K562 (cell line): ENCODE results near the gene ADNP. TPM values are rescaled to one million over a fixed set of nuclear protein-coding genes. Genes with fewer than 3 reads are reported as not detected.

Source experiments
- ATAC-seq: fragments of 200-7000 bp; cut with Tn5 transposase; 3 replicates; pipeline ENCODE4 v1.9.1; 2020; ENCODE audit warnings: moderate library complexity
- BruUV-seq: library from RNA; stranded (reverse); fragments of 400-500 nt; replicated peaks from 2 replicates; lab custom pipeline; 2021; lab: Mats Ljungman, UMichigan
- CTCF ChIA-PET: fragments of 300-600 bp; formaldehyde crosslinking; extraction: SDS; loops from one replicate; lab custom pipeline; 2021; ENCODE audit warnings: low intra/inter-chr PET ratio; lab: Yijun Ruan, JAX
- POLR2A ChIA-PET: fragments of 300-600, 350-650 bp; sonication (Branson Sonifier 250); formaldehyde crosslinking; extraction: SDS; loops from one replicate; lab custom pipeline; 2021; ENCODE audit warnings: antibody characterized with exemption, inconsistent platforms; lab: Yijun Ruan, JAX
- DNase-seq, 4 experiments: peaks; one replicate each; pipeline versions ENCODE4 v3.0.0 to v3.0.0-alpha.2; 2011 to 2018; ENCODE audit warnings: low spot score in 3 of 4, mixed read lengths in 3 of 4; ENCODE audit errors: extremely low read depth in 1 of 4
- FAIRE-seq: peaks from 2 replicates; lab custom pipeline; 2011; peaks lifted over from hg19 to GRCh38; lab: Jason Lieb, UNC
- H2AFZ ChIP-seq: 2 replicates; pipeline ENCODE4 v1.6.0; 2011; ENCODE audit warnings: low read depth, low read length, control low read depth, inconsistent platforms
- H3K27ac ChIP-seq: fragments of 200-600 bp; 3 replicates; pipeline ENCODE4 v1.8.0; 2011; ENCODE audit warnings: low read depth, mild to moderate bottlenecking, control low read depth, inconsistent platforms, low read length, moderate library complexity, mixed read lengths; ENCODE audit errors: extremely low read depth
- H3K27me3 ChIP-seq, 2 experiments: fragments of 300-600 bp in 1 of 2; 2 replicates in 1 of 2; 3 replicates in 1 of 2; pipeline versions ENCODE4 v1.6.0 to v1.8.0; 2011; ENCODE audit warnings: inconsistent platforms in 2 of 2, low read length in 2 of 2, mild to moderate bottlenecking in 1 of 2, mixed read lengths in 1 of 2, moderate library complexity in 1 of 2; ENCODE audit not compliant: control insufficient read depth in 2 of 2, insufficient read depth in 2 of 2
- H3K36me3 ChIP-seq: fragments of 300-600 bp; 3 replicates; pipeline ENCODE4 v1.8.0; 2011; ENCODE audit warnings: mild to moderate bottlenecking, low read length, inconsistent platforms; ENCODE audit not compliant: control insufficient read depth, insufficient read depth
- H3K4me1 ChIP-seq, 2 experiments: fragments of 200-600 bp in 1 of 2; replicated peaks in 1 of 2; 2 replicates in 1 of 2; 3 replicates in 1 of 2; pipeline versions ENCODE4 v1.5.1 to v1.8.0; 2011; ENCODE audit warnings: inconsistent platforms in 2 of 2, low read length in 2 of 2, mild to moderate bottlenecking in 1 of 2, mixed read lengths in 1 of 2, moderate library complexity in 1 of 2; ENCODE audit not compliant: control insufficient read depth in 2 of 2, insufficient read depth in 2 of 2
- H3K4me2 ChIP-seq: 2 replicates; pipeline ENCODE4 v1.6.1; 2011; ENCODE audit warnings: low read length, control low read depth, inconsistent platforms, mixed read lengths; ENCODE audit not compliant: insufficient read depth
- H3K4me3 ChIP-seq: fragments of 200-600 bp; sonication (generic), shearing (Covaris generic); 2 replicates; pipeline ENCODE4 v1.5.1; 2016; ENCODE audit warnings: control low read depth, inconsistent platforms
- H3K79me2 ChIP-seq: fragments of 200-600 bp; 3 replicates; pipeline ENCODE4 v1.8.0; 2011; ENCODE audit warnings: low read length, inconsistent platforms; ENCODE audit not compliant: control insufficient read depth, insufficient read depth
- H3K9ac ChIP-seq, 2 experiments: 2 replicates each; pipeline versions ENCODE4 v1.6.0 to v1.6.1; 2011; ENCODE audit warnings: low read depth in 2 of 2, low read length in 2 of 2, control low read depth in 1 of 2, inconsistent platforms in 1 of 2, mild to moderate bottlenecking in 1 of 2, mixed read lengths in 1 of 2; ENCODE audit not compliant: insufficient read depth in 1 of 2
- H3K9me1 ChIP-seq: one replicate; pipeline ENCODE4 v1.6.0; 2011; ENCODE audit warnings: inconsistent platforms, mild to moderate bottlenecking, low read length, moderate library complexity; ENCODE audit not compliant: control insufficient read depth, insufficient read depth
- H3K9me3 ChIP-seq: replicated peaks from 2 replicates; pipeline ENCODE4 v1.5.1; 2011; ENCODE audit warnings: low read depth, low read length, inconsistent platforms; ENCODE audit not compliant: control insufficient read depth, insufficient read depth
- H4K20me1 ChIP-seq: replicated peaks from 2 replicates; pipeline ENCODE4 v1.6.1; 2011; ENCODE audit warnings: low read length, inconsistent platforms, mixed read lengths; ENCODE audit not compliant: control insufficient read depth, insufficient read depth
- BRF2 ChIP-seq: IDR thresholded peaks from 3 replicates; pipeline ENCODE4 v1.6.1; 2011; ENCODE audit warnings: borderline replicate concordance, mild to moderate bottlenecking; ENCODE audit not compliant: insufficient read length, insufficient read depth
- CEBPG ChIP-seq, 3 experiments: fragments of 200-800 bp in 1 of 3; sonication (Bioruptor generic) in 1 of 3; sonication (generic) in 1 of 3; formaldehyde crosslinking in 1 of 3; IDR thresholded peaks in 2 of 3; conservative IDR thresholded peaks in 1 of 3; 2 replicates each; pipeline versions ENCODE4 v1.6.1 to v1.8.0; 2016 to 2022; ENCODE audit warnings: missing compliant biosample characterization in 2 of 3, missing genetic modification characterization in 2 of 3, mild to moderate bottlenecking in 1 of 3, missing genetic modification reagents in 1 of 3
- ZNF717 ChIP-seq: fragments of 250-450 bp; sonication (Bioruptor Pico); IDR thresholded peaks from 2 replicates; pipeline ENCODE4 v1.5.0; 2021
- WGBS: fragments of 100-300 bp; shearing (Covaris generic); methylation state at CpG from one replicate; pipeline ENCODE4 v1.1.6; 2016; ENCODE audit warnings: low coverage, mixed read lengths; ENCODE audit not compliant: insufficient coverage; ENCODE audit errors: missing lambda C conversion rate; 5-methylcytosine and 5-hydroxymethylcytosine counted together
- in situ Hi-C: fragments of 300-500 bp; cut with MboI; formaldehyde crosslinking; loops from 4 replicates; pipeline ENCODE4 v1.15.0; 2018; ENCODE audit warnings: inconsistent platforms, mixed read lengths
- intact Hi-C: fragments of 100-400 bp; cut with micrococcal nuclease; formaldehyde crosslinking; loops from 2 replicates; pipeline ENCODE4 v1.14.2; 2022
- polyA plus RNA-seq, 8 experiments: library from polyadenylated mRNA; depleted of rRNA in 4 of 8; stranded (reverse) in 5 of 8; unstranded in 3 of 8; fragments of >200 nt; fragmentation: Nextera tagmentation in 2 of 8; fragmentation: Illumina TruSeq in 1 of 8; extraction: Ambion mirVana in 2 of 8; extraction: Trizol in 1 of 8; gene quantifications; 2 replicates each; pipeline versions ENCODE4 v1.2.1 to v1.2.3, GENCODE V29; 2011 to 2014; ENCODE audit warnings: inconsistent platforms in 1 of 8, missing spikeins in 1 of 8
- total RNA-seq, 7 experiments: library from RNA; depleted of rRNA in 6 of 7; stranded (reverse); fragments of >200 nt in 6 of 7; fragmentation: Illumina TruSeq in 2 of 7; extraction: Trizol in 2 of 7; gene quantifications; 2 replicates each; pipeline versions ENCODE4 v1.2.1 to v1.2.3, GENCODE V29; 2011 to 2021; ENCODE audit warnings: low replicate concordance in 1 of 7

Gene ADNP
- total and polyA plus RNA-seq, 9 of the 15 experiments (the other 6 are each of a cell fraction or from before 2014, with no cell fraction given): 17.8 to 59.9 (median 25.3) TPM

GRCh38 chr20:50975701-50976330 is 44.6 kb upstream of the ADNP start:
- WGBS: 2% methylated on average over 10 of the region's 10 CpGs
- ATAC-seq: no peak
- in situ Hi-C loops: loop anchor here (25.0 kb wide), 1 partner anchor 1111 kb away; no protein-coding TSS in a partner anchor

More at GRCh38 chr20:50975701-50976330, 44.6 kb upstream of the ADNP start:
- Histone ChIP-seq H3K4me1 (peaks cover 0 to 3% of the 10 kb centered on the region in 2 experiments; a peak in 3 of 5 replicates), H3K9me1 (no peaks in the 10 kb centered on the region), H3K4me2 (no peak overlapping the region), H3K79me2 (no peaks in the 10 kb centered on the region), H3K9ac (no peak overlapping the region), H3K9me3 (no peaks in the 10 kb centered on the region), H2AFZ (no peak overlapping the region), H3K27me3 (peaks cover 36 to 58% of the 10 kb centered on the region in 2 experiments), H3K27ac (no peak overlapping the region), H4K20me1 (no peaks in the 10 kb centered on the region; the same call in 1 of the 2 replicates), H3K4me3 (no peak overlapping the region), H3K36me3 (no peaks in the 10 kb centered on the region)
- CTCF ChIA-PET: no interaction called here
- TF ChIP-seq CEBPG (CRISPR knock-in tag; IDR thresholded peaks at IDR 0.05): 0 out of 2 replicates have a peak, but pooled peaks have one; percentile 12
- TF ChIP-seq CEBPG (tag; conservative IDR thresholded peaks at IDR 0.05 in 1 of 2, IDR thresholded peaks at IDR 0.05 in 1 of 2): peak in 1 of 2 experiments; percentile 26; a peak in 1 of 4 replicates
- no peak for TF ChIP-seq BRF2
- TF ChIP-seq ZNF717 (CRISPR knock-in tag): no peak
- POLR2A ChIA-PET: interaction anchor here (1.3 kb wide), 1 partner anchor 18 kb away, joined by 3 read pairs; the partner anchor contains the start of gene DPM1
- BruUV-seq: no TSS peak
- intact Hi-C loops: no loop called here
- FAIRE-seq: no peak
- DNase-seq: no peak
